GM21786 (cell line): ENCODE data around the gene CPSF6.
"Not testable (repeated sequence)": the region's sequence is repeated elsewhere in the genome, so short reads cannot be mapped to it uniquely, and the experiment has no call there.

Experiments used
- ATAC-seq: cut with Tn5 transposase; IDR thresholded peaks from one replicate; pipeline ENCODE4 v1.9.1; 2021; ENCODE audit not compliant: unreplicated experiment

The CPSF6 gene

GRCh38 chr12:69239352-69239921 lies at the start of gene CPSF6:
Gene CPSF6, plus strand, starts transcription at chr12:69239569. Its CDS starts 78 bp downstream, at chr12:69239647.
- ATAC-seq: peak; percentile 85

GRCh38 chr12:69196302-69197288 lies 42.8 kb upstream of the CPSF6 start:
- no peak for ATAC-seq

GRCh38 chr12:69199976-69200375 lies 39.4 kb upstream of the CPSF6 start:
- ATAC-seq: not testable (repeated sequence)

DNA sequence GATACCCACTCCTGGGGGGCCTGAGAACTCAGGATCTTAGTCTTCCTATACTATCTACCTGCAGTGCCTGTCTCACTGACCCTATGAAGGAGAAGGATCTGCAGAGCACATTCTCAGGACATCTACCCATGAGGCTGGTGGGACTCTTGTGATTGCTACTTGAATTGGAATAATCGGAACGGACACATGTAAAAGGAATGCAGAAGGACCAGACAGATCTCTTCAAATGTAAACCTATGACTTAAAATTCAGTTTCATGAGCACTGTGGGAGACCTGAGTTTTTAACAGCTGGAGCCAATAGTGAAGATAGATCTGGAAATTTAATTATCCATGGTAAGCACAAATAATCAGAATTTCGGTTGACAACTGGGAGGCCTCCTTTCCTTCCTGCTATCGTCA lies 35.2 kb upstream of the CPSF6 start:
- ATAC-seq: no peak

- no peak for ATAC-seq
Measured at GRCh38 chr12:69210661-69211060, 28.7 kb upstream of the CPSF6 start.

- no peak for ATAC-seq
Measured at GRCh38 chr12:69211160-69211559, 28.2 kb upstream of the CPSF6 start.

- ATAC-seq: no peak
Measured at GRCh38 chr12:69214169-69214568, 25.2 kb upstream of the CPSF6 start.

- ATAC-seq: no peak
Measured at GRCh38 chr12:69225251-69225910, 14.0 kb upstream of the CPSF6 start.

DNA sequence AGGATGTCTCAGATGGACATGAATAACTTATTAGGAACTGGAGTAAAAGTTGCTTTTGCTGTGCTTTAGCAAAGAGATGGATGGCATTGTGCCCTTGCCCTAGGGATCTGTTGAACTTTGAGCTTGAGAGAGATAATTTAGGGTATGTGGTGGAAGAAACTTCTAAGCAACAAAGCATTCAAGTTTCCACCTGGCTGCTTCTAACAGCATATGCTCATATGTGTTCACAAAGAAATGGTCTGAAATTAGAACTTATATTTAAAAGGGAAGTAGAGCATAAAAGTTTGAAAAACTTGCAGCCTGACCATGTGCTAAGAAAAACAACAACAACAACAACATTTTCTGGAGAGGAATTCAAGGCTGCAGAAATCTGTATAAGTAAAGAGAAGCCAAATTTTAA lies 7.9 kb upstream of the CPSF6 start:
- no peak for ATAC-seq

DNA sequence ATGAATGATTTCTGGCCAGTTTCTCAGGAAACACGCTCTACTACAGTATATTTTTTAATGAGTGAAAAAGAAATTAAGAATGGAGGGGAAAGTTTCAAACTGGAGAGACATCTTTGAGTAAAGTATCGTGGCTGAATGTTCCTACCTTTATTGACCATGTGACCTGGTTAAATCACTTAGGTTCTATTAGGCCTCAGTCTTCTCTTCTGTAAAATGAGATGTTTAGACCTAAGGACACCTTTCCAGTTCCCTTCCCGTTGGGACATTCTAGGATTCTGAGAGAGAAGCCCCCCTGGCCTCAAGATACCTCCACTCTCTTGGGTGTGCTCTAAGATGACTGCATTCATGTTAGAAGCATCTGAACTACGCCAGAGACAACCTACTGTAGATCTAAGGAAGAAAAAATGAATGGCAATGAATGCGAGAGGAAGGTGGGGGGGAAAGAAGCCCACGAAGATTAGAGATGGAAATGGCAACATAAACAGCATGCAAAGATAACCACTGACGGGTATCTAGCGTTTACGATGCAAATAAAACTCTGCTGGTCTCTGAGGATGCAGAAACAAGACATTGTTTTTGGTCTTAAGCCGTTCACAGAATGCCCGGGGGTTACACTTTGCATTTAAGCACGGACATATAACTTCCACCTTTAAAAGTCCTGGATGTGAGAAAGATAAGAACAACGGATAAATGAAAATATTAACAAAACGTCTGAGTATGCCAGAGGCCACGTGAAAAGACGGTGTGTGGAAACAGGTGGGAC lies 599 bp upstream of the CPSF6 start:
- no peak for ATAC-seq

DNA sequence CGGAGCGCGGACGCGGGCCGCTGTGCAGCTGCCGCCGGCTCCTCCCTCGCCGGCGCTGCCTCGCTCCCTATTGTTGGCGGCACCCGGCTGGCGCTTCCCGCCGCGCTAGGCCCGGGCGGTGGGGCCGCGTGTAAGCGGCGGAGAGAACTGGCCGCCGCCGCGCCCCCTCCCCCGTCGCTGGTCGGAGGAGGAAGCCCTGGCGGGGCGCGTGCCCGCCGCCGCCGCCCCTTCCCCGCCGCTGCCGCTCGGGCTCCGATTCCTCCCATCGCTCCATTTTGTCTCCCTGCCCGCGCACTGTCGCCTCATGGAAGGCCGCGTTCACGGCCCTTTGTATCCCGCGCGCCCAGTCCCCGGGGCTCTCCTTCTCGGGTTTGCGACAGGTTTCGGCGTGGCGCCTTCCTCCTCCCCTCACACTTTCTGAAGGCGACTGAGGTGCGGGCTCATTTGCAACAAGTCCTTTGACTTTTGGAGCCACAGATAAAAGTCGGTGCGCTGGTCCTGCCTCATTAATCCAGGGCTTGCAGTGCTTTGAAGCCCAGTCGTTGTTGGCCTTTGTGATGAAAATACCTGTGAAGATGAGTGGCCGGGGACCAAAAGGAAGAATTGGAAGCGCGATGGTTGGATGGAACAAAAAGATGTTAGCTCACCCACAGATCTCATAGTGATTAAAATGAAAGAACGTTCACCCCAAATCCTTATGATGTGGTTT lies 707 bp downstream of the CPSF6 start:
- ATAC-seq: peak; percentile 16

DNA sequence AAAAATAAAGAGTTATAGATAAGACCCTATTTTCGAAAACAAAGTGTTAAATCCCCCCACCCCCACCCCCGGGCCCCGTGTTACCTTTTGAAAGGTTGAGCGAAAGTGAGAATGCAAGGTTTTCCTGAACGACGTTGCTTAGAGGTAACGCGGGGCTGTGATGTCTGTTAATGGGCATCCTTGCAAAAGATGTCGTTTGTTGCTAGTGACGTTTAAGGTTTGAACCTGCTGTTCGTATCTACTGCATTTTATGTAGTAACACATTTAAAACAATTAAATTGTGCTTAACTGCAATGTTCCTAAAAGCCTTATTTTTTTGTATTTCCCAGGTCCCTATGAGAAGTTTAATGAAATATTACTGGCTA lies 1.2 kb downstream of the CPSF6 start:
- ATAC-seq: no peak

GRCh38 chr12:69241438-69242092 lies 2.2 kb downstream of the CPSF6 start:
- ATAC-seq: no peak

DNA sequence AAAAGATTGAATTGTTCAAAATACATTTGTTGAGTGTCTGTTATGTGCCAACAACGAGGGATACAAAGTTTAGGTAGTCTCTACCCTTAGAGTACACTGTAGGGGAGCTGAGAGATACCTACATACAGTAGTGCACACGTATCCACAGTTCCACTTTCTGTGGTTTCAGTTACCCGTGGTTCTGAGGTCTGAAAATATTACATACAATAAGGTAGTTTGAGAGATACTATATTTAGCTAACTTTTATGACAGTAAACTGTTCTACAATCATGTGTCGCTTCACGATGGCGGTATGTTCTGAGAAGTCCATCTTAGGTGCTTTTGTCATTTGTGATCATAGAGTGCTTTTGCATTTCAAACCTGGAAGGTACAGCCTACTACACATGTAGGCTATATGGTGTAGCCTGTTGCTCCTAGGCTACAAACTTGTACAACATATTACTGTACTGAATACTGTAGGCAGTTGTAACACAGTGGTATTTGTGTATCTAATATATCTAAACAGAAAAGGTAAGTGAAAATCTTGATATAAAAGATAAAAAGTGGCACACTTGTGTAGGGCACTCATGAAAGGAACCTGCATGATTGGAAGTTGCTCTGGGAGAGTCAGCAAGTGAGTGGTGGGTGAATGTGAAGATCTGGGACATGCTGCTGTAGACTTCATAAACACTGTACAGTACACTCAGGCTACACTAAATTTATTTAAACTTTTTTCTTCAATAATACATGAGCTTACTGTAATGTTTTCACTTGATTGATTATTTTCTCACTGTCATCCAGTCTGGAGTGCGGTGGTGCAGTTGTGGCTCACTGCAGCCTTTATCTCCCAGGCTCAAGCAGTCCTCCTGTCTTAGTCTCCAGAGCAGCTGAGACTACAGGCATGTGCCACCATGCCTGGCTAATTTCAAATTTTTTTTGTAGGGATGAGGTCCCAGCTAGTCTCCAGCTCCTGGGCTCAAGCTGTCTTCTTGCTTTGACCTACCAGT lies 4.0 kb downstream of the CPSF6 start:
- peak; percentile 57 for ATAC-seq

GRCh38 chr12:69247268-69248018 lies 8.1 kb downstream of the CPSF6 start:
- no peak for ATAC-seq

GRCh38 chr12:69252033-69252432 lies 12.7 kb downstream of the CPSF6 start:
- ATAC-seq: no peak

GRCh38 chr12:69254046-69254445 lies 14.7 kb downstream of the CPSF6 start:
- ATAC-seq: peak; percentile 74

- ATAC-seq: no peak
Measured at GRCh38 chr12:69254862-69255261, 15.5 kb downstream of the CPSF6 start.
